C4-2B (cell line): ENCODE measurements around the gene ADAP1.

Experiments
- ZFX ChIP-seq: fragments of 450-650 bp; IDR thresholded peaks from 2 replicates; pipeline ENCODE4 v1.6.1; 2017
- TF ChIP-seq, protein P1 (sequence below): fragments of 450-650 bp; conservative IDR thresholded peaks from 2 replicates; pipeline ENCODE4 v1.5.1; 2017; ENCODE audit warnings: mild to moderate bottlenecking

DNA sequence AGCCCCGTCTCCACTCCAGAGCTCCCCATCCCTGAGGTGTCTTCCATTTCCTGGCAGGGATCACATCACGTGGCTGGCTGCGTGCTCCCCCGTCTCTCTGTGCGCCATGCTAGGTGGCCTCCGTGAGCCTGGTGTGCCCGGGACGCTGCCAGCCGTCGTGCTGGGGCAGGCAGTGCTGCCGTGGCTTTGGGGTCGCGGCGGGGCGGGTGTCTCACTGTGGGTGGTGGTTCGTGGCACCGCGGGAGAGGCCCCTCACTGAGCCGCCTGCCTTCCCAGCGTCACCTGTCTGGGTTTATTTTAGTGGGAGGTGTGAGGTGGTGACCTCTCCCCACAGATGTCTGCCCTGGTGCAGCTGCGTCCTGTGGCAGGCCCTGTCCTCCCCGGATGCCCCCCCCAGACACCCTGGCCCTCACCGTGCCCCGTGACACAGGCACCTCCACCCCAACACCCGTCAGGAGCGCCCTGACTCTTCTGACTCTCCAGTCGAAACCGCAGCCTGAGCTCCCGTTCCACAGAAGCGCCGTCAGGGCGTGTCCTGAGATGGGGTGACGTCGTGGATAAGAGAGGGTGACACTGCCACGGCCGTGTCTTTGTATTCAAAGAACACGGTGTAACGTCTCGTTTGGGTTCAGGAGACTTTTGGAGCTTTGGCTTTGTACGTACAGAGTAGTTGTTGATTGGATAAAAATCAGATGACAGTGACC is 60.2 kb downstream of the ADAP1 start:
- TF ChIP-seq, protein P1, sequence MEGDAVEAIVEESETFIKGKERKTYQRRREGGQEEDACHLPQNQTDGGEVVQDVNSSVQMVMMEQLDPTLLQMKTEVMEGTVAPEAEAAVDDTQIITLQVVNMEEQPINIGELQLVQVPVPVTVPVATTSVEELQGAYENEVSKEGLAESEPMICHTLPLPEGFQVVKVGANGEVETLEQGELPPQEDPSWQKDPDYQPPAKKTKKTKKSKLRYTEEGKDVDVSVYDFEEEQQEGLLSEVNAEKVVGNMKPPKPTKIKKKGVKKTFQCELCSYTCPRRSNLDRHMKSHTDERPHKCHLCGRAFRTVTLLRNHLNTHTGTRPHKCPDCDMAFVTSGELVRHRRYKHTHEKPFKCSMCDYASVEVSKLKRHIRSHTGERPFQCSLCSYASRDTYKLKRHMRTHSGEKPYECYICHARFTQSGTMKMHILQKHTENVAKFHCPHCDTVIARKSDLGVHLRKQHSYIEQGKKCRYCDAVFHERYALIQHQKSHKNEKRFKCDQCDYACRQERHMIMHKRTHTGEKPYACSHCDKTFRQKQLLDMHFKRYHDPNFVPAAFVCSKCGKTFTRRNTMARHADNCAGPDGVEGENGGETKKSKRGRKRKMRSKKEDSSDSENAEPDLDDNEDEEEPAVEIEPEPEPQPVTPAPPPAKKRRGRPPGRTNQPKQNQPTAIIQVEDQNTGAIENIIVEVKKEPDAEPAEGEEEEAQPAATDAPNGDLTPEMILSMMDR: no peak
- no peak for TF ChIP-seq ZFX
